GM12878 (cell line): ENCODE measurements around the gene ATP2B1.

Experiments used
- CBX5 ChIP-seq: sonication (generic); IDR thresholded peaks from 2 replicates; pipeline ENCODE4 v1.6.1; 2016; ENCODE audit warnings: low read depth, moderate library complexity, mild to moderate bottlenecking, inconsistent platforms
- EP300 ChIP-seq, 2 experiments: fragments of 150-350 bp in 1 of 2; IDR thresholded peaks; 2 replicates each; pipeline ENCODE4 v1.6.1; 2011 to 2012; ENCODE audit warnings: low read depth in 2 of 2, low read length in 2 of 2, borderline replicate concordance in 1 of 2, improper control_type of control experiment in 1 of 2, inconsistent platforms in 1 of 2; ENCODE audit not compliant: control insufficient read depth in 1 of 2
- POLR2AphosphoS5 ChIP-seq: IDR thresholded peaks from 2 replicates; pipeline ENCODE4 v1.6.1; 2011; ENCODE audit warnings: mild to moderate bottlenecking, low read length, inconsistent platforms
- RBBP5 ChIP-seq: fragments of 200-600 bp; sonication (generic); conservative IDR thresholded peaks from 2 replicates; pipeline ENCODE4 v1.6.1; 2016
- SIN3A ChIP-seq: IDR thresholded peaks from 2 replicates; pipeline ENCODE4 v1.6.1; 2012; ENCODE audit warnings: low read depth, low read length, improper control_type of control experiment
- TF ChIP-seq, protein P1 (sequence below), 3 experiments: IDR thresholded peaks in 2 of 3; conservative IDR thresholded peaks in 1 of 3; 2 replicates each; pipeline ENCODE4 v1.5.1; 2011; ENCODE audit warnings: low read depth in 3 of 3, low read length in 3 of 3, mild to moderate bottlenecking in 3 of 3, control low read depth in 2 of 3, moderate library complexity in 2 of 3, inconsistent platforms in 1 of 3, mixed read lengths in 1 of 3; ENCODE audit not compliant: control insufficient read depth in 2 of 3, insufficient read depth in 1 of 3; ENCODE audit errors: extremely low read depth in 1 of 3
- TF ChIP-seq, protein P2 (sequence below): IDR thresholded peaks from 2 replicates; pipeline ENCODE4 v1.6.1; 2012; ENCODE audit warnings: improper control_type of control experiment, low read depth, low read length; ENCODE audit not compliant: insufficient replicate concordance

DNA sequence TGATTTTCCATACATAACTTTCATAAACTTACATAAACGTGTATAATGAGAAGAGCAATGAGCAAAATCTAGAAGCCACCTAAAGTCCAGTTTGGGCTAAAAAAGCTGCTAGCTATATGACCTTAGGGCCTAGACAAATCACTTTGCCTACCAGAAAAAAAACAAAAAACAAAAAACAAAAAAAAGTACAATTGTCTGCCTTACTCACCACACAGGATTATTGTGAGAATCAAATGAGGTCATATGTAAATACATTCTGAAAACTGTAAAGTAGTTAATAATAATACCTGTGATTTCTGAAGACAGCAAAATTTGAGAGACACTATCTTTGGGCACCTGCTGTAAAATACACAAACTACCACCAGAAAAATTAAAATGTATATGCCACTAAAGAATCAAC is 4.2 kb downstream of the ATP2B1 start:
- no peak for TF ChIP-seq SIN3A
- no peak for TF ChIP-seq POLR2AphosphoS5
- TF ChIP-seq, protein P1, sequence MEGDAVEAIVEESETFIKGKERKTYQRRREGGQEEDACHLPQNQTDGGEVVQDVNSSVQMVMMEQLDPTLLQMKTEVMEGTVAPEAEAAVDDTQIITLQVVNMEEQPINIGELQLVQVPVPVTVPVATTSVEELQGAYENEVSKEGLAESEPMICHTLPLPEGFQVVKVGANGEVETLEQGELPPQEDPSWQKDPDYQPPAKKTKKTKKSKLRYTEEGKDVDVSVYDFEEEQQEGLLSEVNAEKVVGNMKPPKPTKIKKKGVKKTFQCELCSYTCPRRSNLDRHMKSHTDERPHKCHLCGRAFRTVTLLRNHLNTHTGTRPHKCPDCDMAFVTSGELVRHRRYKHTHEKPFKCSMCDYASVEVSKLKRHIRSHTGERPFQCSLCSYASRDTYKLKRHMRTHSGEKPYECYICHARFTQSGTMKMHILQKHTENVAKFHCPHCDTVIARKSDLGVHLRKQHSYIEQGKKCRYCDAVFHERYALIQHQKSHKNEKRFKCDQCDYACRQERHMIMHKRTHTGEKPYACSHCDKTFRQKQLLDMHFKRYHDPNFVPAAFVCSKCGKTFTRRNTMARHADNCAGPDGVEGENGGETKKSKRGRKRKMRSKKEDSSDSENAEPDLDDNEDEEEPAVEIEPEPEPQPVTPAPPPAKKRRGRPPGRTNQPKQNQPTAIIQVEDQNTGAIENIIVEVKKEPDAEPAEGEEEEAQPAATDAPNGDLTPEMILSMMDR (IDR thresholded peaks at IDR 0.05 in 2 of 3, conservative IDR thresholded peaks at IDR 0.05 in 1 of 3; ENCODE audit: control insufficient read depth in 2 of 3, extremely low read depth in 1 of 3, insufficient read depth in 1 of 3, low read depth in 3 of 3, low read length in 3 of 3) = no peak
- TF ChIP-seq RBBP5 = no peak
- TF ChIP-seq CBX5 = no peak
- TF ChIP-seq EP300 (IDR thresholded peaks at IDR 0.05; ENCODE audit: borderline replicate concordance in 1 of 2, control insufficient read depth in 1 of 2, low read depth in 2 of 2, low read length in 2 of 2) = no peak
- TF ChIP-seq, protein P2, sequence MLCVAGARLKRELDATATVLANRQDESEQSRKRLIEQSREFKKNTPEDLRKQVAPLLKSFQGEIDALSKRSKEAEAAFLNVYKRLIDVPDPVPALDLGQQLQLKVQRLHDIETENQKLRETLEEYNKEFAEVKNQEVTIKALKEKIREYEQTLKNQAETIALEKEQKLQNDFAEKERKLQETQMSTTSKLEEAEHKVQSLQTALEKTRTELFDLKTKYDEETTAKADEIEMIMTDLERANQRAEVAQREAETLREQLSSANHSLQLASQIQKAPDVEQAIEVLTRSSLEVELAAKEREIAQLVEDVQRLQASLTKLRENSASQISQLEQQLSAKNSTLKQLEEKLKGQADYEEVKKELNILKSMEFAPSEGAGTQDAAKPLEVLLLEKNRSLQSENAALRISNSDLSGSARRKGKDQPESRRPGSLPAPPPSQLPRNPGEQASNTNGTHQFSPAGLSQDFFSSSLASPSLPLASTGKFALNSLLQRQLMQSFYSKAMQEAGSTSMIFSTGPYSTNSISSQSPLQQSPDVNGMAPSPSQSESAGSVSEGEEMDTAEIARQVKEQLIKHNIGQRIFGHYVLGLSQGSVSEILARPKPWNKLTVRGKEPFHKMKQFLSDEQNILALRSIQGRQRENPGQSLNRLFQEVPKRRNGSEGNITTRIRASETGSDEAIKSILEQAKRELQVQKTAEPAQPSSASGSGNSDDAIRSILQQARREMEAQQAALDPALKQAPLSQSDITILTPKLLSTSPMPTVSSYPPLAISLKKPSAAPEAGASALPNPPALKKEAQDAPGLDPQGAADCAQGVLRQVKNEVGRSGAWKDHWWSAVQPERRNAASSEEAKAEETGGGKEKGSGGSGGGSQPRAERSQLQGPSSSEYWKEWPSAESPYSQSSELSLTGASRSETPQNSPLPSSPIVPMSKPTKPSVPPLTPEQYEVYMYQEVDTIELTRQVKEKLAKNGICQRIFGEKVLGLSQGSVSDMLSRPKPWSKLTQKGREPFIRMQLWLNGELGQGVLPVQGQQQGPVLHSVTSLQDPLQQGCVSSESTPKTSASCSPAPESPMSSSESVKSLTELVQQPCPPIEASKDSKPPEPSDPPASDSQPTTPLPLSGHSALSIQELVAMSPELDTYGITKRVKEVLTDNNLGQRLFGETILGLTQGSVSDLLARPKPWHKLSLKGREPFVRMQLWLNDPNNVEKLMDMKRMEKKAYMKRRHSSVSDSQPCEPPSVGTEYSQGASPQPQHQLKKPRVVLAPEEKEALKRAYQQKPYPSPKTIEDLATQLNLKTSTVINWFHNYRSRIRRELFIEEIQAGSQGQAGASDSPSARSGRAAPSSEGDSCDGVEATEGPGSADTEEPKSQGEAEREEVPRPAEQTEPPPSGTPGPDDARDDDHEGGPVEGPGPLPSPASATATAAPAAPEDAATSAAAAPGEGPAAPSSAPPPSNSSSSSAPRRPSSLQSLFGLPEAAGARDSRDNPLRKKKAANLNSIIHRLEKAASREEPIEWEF = no peak
